Activated T-cell treated with anti-CD3 and anti-CD28 coated beads for 48 hours (primary cell): ENCODE results near the gene TAAR8.
"Not testable (repeated sequence)": the region's sequence is repeated elsewhere in the genome, so short reads cannot be mapped to it uniquely, and the experiment has no call there.

Experiments used
- DNase-seq: peaks from one replicate; pipeline ENCODE4 v3.0.0-alpha.2; 2020; ENCODE audit warnings: low read depth

The TAAR8 gene

DNA sequence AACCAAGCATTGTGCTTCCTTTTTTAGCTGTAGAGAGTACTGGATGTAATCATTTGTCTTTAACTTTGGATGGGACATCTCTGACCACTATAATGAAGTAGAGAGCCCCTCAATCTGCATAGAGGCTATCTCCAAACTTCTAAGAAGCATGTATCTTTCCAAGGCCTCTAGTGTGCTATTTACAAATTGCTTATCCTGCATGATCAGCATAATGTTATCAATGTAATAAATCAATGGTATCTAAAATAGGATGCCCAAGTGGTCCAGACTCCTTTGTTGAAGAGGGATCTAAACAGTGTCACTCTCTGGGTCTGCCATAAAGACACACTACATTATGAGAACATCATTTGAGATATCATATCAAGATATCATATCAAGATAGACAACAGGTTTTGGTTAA is 7.6 kb upstream of the TAAR8 start:
- no peak for DNase-seq

DNA sequence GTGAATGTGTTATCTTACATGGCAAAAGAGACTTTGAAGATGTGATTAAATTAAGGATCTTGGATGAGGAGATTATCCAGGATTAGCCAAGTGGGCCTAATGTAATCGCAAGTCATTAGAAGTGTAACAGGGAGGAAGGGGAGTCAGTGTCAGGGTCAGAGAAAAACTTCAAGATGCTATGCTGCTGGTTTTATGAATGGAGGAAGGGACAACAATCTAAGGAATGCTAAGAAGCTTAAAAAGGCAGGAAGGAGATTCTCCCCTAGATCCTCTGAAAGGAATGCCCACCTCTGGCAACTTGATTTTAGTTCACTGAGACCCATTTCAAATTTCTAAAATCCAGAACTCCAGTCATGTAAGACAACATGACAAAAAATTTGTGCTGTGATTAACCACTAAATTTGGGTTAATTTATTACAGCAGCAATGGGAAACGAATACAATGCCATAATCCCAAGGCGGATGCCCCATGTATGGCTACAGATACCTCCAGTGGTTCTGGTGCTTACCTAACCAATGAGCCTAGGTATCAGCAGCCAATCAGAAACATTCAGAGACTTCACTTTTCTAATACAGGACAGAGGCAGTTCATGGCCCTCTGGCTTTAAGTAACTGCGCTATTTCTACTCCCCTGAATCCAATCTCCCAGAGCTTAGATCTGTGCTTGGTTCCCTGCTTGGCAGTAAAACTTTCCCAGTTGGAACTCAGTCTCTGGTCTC is 3.6 kb upstream of the TAAR8 start:
- DNase-seq, result no peak

DNA sequence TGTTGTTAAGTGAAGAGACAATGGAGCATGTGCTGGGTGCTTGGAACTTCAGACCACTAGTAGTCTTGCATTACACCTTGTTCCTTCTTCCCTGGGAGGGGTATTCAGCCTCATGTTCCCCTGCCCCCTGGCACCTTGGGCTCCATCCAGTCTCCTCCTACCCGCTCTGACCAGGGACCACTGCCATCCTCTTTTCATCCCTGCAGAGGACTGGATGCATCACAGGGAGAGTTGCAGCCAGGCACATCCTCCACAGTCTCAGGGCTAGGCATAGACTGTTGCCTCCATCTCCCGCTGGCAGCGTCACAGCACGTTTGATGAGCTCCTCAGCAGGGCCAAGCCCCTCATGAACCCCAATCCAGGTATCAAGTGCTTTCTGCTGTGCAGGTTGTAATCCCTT is 1.3 kb upstream of the TAAR8 start:
- no peak for DNase-seq

DNA sequence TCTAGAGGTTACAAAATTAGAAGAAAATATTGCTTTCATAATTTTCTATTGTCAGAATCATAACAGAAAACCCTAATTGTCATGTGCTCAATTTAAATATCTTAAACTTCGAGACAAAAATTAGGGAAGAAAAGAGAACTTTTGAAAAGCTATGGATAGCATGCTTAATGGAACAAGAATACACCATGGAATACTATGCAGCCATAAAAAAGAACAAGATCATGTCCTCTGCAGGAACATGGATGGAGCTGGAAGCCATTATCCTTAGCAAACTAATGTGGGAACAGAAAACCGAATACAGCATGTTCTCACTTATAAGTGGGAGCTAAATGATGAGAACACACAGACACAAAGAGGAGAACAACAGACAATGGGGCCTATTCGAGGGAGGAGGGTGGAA is 7.6 kb downstream of the TAAR8 start:
- DNase-seq, result not testable (repeated sequence)

DNA sequence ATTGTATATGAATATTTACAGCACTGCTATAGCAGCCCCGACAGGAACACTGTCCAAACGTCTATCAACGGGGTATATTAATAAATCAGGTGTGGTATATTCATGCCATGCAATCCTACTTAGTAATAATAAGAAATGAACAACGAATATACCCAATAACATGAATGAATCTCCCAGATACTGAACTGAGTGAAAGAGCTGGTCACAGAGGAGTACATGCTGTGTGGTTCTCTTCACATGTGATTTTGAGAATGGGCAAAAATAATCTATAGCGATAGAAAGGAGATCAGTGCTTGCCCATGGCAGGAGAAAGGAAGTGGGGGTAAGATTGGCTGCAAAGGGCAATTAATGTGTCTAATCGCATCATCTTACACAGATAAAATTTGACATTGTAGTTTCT is 13.9 kb downstream of the TAAR8 start:
- no peak for DNase-seq

DNA sequence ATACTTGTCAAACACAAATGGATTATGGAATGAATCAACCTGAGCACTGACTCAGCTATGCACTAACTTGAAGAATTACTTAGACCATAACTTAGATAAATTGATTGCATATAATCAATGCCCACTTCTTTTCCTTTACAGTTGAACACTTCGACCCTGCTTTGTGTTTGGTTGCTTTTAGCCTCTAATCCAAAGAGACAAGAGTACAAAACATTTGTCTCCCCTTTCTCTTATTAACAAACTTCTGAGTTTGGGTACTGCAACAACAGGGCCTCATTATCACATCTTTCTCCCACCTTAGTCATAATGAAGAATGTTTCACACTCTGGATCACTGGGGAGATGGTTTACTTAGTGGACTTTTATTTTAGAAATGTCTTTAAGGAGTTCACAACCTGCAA is 15.1 kb downstream of the TAAR8 start:
- DNase-seq, result no peak

DNA sequence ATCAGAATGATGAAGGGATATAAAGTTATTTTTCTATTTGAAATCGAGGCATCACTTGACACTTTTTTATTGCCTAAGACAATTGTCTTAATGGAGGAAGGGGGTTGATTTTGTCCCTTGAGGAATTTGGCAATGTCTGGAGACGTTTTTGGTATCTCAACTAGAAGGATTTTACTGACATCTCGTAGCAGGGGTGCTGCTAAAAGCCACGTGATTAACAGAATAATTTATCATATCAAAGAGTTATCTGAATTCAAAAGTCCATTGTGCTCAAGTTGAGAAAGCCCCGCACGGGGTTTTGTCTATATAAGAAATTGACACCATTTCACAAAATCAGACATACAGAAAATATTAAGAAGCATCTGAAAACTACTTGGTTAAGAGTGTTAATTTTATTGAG is 16.1 kb downstream of the TAAR8 start:
- no peak for DNase-seq

DNA sequence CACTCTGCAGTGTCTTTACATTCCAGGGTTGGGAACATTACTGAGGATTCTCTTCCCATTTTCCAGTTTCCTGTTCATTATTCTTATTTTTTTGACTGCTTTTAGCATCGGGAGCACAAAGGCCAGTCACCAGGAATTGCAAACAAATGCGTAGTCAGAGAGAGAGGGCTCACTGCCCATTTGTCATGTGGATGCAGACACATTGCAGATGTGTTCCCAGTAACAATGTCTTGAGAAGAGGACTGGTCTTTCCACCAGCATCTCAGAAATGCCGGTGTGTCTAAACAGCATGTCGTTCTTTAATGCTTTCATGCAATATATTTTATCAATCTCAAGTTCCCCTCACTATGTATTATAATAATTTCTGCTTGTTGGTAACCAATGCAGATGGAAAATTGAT is 16.7 kb downstream of the TAAR8 start:
- DNase-seq, result no peak

DNA sequence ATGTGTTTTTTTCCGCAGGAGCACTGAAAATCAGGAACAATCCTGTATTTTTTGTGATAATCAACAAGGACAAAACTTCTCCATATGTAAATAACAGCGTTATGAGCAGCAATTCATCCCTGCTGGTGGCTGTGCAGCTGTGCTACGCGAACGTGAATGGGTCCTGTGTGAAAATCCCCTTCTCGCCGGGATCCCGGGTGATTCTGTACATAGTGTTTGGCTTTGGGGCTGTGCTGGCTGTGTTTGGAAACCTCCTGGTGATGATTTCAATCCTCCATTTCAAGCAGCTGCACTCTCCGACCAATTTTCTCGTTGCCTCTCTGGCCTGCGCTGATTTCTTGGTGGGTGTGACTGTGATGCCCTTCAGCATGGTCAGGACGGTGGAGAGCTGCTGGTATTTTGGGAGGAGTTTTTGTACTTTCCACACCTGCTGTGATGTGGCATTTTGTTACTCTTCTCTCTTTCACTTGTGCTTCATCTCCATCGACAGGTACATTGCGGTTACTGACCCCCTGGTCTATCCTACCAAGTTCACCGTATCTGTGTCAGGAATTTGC is 17.8 kb downstream of the TAAR8 start, which contains the start of gene TAAR6:
Gene TAAR6, plus strand, starts transcription at position 102 of the 557 bp plus-strand sequence. Its CDS starts 0 bp downstream, at position 102.
- no peak for DNase-seq

DNA sequence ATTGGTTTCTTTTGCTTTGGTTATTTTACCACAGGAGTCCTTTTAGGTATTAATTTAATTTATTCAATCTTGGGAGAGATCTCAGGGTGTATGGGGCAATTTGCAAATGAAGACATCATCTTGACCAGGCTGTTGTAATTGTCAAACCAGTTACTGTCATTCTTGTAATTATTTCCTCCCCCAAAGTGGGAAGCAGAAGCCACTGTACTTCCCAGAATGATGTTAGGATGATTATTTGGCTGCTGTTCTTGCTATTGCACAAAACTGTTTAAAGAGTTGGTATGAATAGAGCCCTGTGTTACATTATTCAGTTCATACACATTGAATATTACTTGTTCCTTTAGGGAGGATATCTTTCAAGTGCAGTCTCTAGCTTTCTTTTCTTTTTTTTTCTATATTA is 19.3 kb downstream of the TAAR8 start:
- no peak for DNase-seq

DNA sequence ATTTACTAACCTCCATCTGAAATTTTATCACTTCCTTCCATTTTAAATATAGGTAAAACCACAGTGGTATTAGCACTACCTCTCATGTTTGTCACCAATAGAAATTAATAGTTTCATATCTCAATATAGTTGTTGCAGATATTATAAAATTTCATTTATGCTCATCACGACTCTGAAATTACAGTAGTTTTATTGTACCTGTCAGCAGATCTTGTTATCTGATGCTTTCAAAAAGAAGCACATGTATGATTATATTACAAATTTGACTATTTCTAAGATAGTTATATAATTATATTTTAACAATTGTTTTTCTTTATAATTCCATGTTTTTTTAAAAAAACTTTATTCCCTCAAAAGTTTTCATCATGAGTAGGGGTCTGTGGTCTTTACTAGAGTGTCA is 32.2 kb downstream of the TAAR8 start:
- DNase-seq, result no peak

DNA sequence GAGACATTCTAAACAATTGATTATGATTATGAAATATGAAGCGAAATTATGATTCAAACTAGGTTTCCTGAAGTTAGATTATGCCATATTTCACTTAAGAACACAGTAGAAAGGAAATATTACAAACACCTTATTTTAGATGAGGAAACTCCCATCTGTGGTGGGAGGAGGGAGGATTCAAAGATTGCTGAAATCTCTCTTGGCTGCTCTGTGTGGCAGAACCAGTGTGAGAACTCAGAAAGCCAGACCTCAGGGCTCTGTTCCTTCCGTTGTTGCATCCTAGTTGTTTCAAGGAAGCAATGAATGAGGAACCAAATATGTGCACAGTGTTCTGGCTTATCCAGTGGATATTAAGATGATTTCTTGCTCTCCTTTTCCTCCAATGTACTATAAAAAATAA is 35.0 kb downstream of the TAAR8 start:
- DNase-seq, result no peak

DNA sequence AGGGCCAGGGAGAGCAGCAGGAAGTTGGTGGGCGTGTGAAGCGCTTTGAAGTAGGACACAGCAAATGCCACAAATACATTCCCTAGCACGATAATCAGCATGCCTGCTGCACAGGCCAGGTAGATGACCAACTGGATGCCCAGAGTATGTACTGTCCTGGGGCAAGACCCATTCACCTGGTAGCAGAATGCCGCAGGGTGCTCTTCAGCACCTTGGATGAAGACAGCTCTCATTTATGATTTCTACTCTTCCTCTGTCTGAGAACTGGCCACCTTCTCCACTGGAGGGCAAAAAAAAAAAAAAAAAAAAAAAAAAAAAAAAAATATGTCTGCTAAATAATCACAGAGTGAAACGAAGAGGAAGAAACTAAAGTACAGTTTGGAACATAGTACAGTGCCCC is 37.0 kb downstream of the TAAR8 start, which contains the start of gene TAAR5:
Gene TAAR5, minus strand, starts transcription at position 288 of the 400 bp plus-strand sequence. Its CDS starts 55 bp downstream, at position 233.
- DNase-seq, result no peak

DNA sequence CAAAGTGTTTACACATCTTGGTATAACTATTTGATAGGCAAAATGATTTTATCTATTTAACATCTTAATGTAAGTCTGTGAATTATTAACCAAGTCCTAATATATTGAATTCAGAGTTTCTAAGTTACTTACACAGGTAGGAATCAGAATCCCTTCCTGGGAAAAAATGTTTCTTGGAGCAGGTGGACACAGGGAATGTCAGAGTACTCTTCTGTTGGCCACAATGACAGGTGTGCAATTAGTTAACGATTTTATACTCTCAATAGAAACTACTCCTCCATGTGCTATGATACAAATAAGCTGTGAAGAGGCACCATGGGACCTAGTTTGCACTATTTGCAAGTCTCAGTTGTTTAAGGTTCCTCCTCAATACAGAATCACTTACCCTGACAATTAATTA is 37.9 kb downstream of the TAAR8 start:
- DNase-seq, result no peak

DNA sequence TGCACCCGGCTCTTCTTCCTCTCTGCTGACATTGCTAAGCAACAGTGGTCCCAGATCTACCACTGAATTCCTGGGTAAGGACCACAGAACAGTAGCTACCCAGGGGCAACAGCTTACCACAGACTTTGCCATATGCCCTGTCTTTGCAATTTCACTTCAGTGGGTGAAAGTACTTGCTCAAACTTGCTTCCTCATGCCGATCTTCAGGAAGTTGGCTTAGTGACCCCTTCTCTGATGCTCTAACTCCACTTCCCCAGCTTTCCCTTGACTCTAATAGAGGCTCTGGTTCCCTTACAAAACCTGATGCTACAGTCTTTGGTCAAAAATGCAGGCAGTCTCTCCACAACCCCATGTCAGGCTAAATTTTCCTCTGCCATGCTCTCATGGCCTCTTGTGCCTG is 40.4 kb downstream of the TAAR8 start:
- DNase-seq, result no peak

DNA sequence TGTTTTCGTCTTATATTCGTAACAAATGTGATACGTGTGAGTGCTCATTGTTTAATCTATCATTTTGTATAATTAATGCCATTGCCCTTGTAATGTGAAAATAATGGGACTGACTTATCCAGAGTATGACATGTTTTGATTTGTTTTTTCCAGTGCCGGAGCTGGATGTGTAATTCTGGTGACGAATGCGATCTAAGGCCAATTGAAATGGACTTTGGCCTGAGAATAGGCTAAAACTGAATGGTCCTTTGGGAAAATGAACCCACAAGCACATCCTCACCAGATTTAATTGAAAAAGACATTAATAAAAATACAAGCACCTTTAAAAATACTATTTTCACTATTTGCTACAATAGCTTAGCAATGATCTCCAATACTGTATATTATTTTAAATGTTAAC is 43.7 kb downstream of the TAAR8 start:
- DNase-seq, result no peak

DNA sequence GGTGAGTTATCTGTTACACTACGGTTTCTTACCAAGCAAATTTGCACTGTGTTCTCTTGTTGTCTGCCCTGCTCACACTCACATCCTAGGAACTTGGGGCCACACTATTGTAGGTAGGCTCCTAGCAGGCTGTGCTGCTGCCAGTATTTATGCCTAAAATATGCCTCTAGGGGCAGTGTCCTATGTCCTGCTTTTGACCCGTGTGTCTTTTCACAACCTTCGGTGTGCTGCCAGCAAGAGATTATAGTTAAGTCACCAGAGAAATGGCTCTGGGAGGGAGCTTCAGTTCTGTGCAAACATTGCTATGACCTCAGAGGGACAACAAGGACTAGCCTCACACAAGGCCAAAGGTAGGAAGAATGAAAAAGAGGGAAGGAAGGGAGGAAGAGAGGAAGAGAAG is 46.0 kb downstream of the TAAR8 start:
- no peak for DNase-seq

DNA sequence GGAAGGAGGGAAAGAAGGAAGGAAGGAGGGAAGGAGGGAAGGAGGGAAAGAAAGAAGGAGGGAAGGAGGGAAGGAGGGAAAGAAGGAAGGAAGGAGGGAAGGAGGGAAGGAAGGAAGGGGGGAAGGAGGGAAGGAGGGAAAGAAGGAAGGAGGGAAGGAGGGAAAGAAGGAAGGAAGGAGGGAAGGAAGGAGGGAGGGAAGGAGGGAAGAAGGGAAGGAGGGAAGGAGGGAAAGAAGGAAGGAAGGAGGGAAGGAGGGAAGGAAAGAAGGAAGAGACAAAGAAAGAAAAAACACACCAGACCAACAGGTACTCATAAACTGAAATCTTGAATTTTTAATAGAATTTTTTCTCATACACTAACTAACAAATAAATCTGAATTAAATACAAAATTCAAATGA is 48.4 kb downstream of the TAAR8 start:
- not testable (repeated sequence) for DNase-seq
